ENCODE data around the gene SPATA20.

SPATA20 gene

DNA sequence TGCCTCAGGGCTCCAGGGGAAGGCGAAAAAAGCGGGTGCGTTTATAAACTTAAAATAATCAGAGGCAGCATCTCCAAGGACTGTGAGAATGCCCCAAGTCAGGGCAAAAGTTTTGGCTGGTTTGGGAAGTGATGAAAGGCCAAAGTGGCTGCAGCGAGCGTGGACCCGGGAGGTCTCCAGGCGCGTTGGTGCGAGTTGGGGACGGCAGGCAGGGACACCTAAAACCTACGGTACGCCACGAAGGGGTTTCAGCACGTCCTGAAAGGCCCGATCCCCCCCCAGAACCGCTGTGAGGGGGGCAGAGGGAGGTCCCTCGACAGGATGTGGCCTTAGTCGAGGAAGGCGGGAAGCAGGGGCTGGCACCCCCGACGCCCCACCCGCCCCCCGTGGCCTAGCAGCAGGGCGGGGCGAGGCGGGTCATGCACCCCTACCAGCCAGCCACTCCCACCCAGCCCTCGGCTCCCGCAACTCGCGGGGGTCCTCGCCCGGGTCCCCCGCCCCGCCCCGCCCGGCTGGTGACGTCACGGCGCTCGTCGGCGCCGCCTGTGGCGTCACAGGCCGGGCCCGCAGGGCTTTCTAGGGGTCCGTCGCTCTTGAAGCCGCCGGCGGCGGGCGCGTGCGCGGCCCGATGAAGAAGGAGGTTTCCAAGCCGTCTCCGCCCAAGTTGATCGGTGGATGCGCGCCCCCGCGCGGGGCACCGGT, 39.0 kb upstream of the SPATA20 start, which contains the start of gene MYCBPAP:
MYCBPAP (plus strand) TSS at position 569 of the 702 bp plus-strand sequence. CDS start 236 bp downstream, outside the sequence.
- Histone ChIP-seq H4K91ac (ENCODE audit: low read depth, low read length) (peak within 1 kb of the TSS; percentile 91), H4K8ac (ENCODE audit: low read depth, low read length) (peak within 1 kb of the TSS; percentile 100), H3K9me3 (ENCODE audit: insufficient read depth, low read depth, low read length) (no peaks in the 10 kb centered on the region), H3K79me2 (ENCODE audit: control insufficient read depth, insufficient read depth, low read length, poor library complexity) (peaks cover 5% of the 10 kb centered on the region), H2BK12ac (ENCODE audit: low read length) (peak within 1 kb of the TSS; percentile 73), H3K4me3 (ENCODE audit: low read depth, low read length) (peak within 1 kb of the TSS; percentile 77), H2BK120ac (ENCODE audit: insufficient read depth, low read length, poor library complexity) (peak within 1 kb of the TSS; percentile 90), H2AK5ac (ENCODE audit: low read length) (peak within 1 kb of the TSS; percentile 76), H3K14ac (ENCODE audit: low read length) (peak within 1 kb of the TSS; percentile 96), H3K4ac (ENCODE audit: low read depth, low read length) (peak within 1 kb of the TSS; percentile 88), H2BK5ac (ENCODE audit: low read depth, low read length, poor library complexity) (peak within 1 kb of the TSS; percentile 39), H3K27ac (ENCODE audit: low read depth, low read length) (no peak within 1 kb of the TSS), H3K4me2 (ENCODE audit: low read length) (peak within 1 kb of the TSS; percentile 89), H3K18ac (ENCODE audit: low read length) (peak within 1 kb of the TSS; percentile 94), H3K79me1 (ENCODE audit: low read length) (peaks cover 13% of the 10 kb centered on the region), H3K4me1 (ENCODE audit: control insufficient read depth in 1 of 2, insufficient read depth in 2 of 2, low read length in 2 of 2) (peaks cover 16 to 18% of the 10 kb centered on the region in 2 experiments), H3K23ac (ENCODE audit: low read length) (no peak within 1 kb of the TSS), H3K27me3 (ENCODE audit: insufficient read depth, low read length) (no peaks in the 10 kb centered on the region), H3K9ac (ENCODE audit: low read length) (peak within 1 kb of the TSS; percentile 37), H4K12ac (ENCODE audit: low read depth, low read length) (peak within 1 kb of the TSS; percentile 97), H2AFZ (ENCODE audit: insufficient read depth, low read length, poor library complexity) (peak within 1 kb of the TSS; percentile 99), H3K36me3 (ENCODE audit: control insufficient read depth in 1 of 2, insufficient read depth in 2 of 2, low read length in 2 of 2) (no peaks in the 10 kb centered on the region)
- no CpG with 5 or more reads among the region's 66 CpGs for WGBS (ENCODE audit: extremely low coverage, insufficient coverage, insufficient read length)
- peak; percentile 26 to 58 for DNase-seq

DNA sequence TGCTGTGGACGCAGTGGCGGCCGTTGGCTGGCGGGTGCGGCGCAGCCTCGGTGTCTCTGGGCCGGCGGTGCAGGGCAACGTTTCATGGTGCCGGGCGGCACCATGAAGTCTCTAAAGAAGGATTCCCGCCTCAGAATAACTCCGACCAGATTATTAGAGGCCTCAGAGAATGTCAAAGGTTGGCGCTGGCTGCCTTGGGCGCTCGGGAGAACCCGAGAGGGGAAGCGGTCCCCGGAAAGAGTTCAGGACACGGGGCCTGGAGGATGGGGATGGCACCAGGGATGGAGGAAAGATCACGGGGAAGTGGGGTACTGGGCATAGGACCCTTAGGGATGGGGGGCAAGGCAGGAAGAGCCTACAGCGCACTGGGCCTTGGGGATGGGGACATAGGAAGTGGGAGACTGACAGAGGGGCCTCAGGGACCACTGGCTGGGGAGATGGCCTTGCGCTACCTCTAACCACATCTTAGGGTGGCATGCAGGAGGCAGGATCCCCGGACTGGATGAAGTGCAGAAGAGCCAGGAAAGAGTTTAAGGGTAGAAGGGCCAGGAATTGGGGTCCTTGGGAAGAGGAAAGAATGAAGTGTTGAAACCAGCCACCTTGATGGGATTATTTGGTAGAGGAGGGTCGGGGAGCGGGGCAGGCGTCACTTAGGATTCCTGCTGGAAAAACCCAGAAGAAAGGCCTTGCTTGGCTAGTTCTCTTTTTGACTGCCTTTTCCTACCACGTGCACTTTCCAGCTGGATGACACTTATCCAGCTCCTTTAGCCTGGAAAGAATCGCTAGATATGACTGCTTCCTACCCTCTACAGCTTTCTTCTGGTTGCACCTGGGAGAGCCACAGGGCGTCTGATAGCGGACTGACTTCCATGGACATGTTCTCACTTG, 38.2 kb upstream of the SPATA20 start:
- Histone ChIP-seq H3K9me3 (ENCODE audit: insufficient read depth, low read depth, low read length) (no peaks in the 10 kb centered on the region), H3K79me1 (ENCODE audit: low read length) (peaks cover 15% of the 10 kb centered on the region), H2AFZ (ENCODE audit: insufficient read depth, low read length, poor library complexity) (peak overlapping the region; percentile 99), H4K12ac (ENCODE audit: low read depth, low read length) (peak overlapping the region; percentile 4), H2BK12ac (ENCODE audit: low read length) (peak overlapping the region; percentile 26), H3K9ac (ENCODE audit: low read length) (peak overlapping the region; percentile 37), H2BK5ac (ENCODE audit: low read depth, low read length, poor library complexity) (peak overlapping the region; percentile 39), H3K4me1 (ENCODE audit: control insufficient read depth in 1 of 2, insufficient read depth in 2 of 2, low read length in 2 of 2) (peaks cover 16 to 18% of the 10 kb centered on the region in 2 experiments), H3K27ac (ENCODE audit: low read depth, low read length) (no peak overlapping the region), H3K14ac (ENCODE audit: low read length) (peak overlapping the region; percentile 10), H3K23ac (ENCODE audit: low read length) (no peak overlapping the region), H3K4me2 (ENCODE audit: low read length) (peak overlapping the region; percentile 89), H2AK5ac (ENCODE audit: low read length) (peak overlapping the region; percentile 34), H3K79me2 (ENCODE audit: control insufficient read depth, insufficient read depth, low read length, poor library complexity) (peaks cover 5% of the 10 kb centered on the region), H2BK120ac (ENCODE audit: insufficient read depth, low read length, poor library complexity) (peak overlapping the region; percentile 90), H3K36me3 (ENCODE audit: control insufficient read depth in 1 of 2, insufficient read depth in 2 of 2, low read length in 2 of 2) (no peaks in the 10 kb centered on the region), H3K4ac (ENCODE audit: low read depth, low read length) (peak overlapping the region; percentile 32), H4K91ac (ENCODE audit: low read depth, low read length) (peak overlapping the region; percentile 11), H3K18ac (ENCODE audit: low read length) (peak overlapping the region; percentile 38), H3K4me3 (ENCODE audit: low read depth, low read length) (peak overlapping the region; percentile 77), H4K8ac (ENCODE audit: low read depth, low read length) (peak overlapping the region; percentile 63), H3K27me3 (ENCODE audit: insufficient read depth, low read length) (no peaks in the 10 kb centered on the region)
- no CpG with 5 or more reads among the region's 32 CpGs for WGBS (ENCODE audit: extremely low coverage, insufficient coverage, insufficient read length)
- no peak for DNase-seq

DNA sequence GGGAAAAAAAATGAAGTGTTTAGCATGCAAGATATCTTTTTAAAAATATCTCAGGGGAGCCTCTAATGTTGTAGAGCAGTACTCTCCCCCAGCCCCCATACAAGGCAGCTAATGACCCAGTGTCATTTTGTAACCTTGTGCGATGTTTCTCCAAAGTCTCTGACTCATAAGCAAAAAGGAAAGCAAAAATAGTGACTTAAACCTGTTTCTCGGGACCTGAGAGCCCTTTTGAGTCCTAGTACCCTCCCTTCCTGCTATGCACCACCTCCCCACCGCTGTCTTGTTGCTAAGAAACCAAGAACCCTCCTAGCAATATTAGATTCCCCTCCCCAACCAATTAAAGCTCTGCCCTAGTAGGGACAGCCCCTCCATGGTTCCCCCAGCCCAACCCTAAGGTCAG, 35.9 kb upstream of the SPATA20 start:
- Histone ChIP-seq H4K12ac (ENCODE audit: low read depth, low read length) (no peak overlapping the region), H2BK12ac (ENCODE audit: low read length) (no peak overlapping the region), H3K9ac (ENCODE audit: low read length) (no peak overlapping the region), H3K23ac (ENCODE audit: low read length) (no peak overlapping the region), H4K91ac (ENCODE audit: low read depth, low read length) (no peak overlapping the region), H3K4me1 (ENCODE audit: control insufficient read depth in 1 of 2, insufficient read depth in 2 of 2, low read length in 2 of 2) (peaks cover 22 to 26% of the 10 kb centered on the region in 2 experiments), H3K79me1 (ENCODE audit: low read length) (peaks cover 16% of the 10 kb centered on the region), H3K36me3 (ENCODE audit: control insufficient read depth in 1 of 2, insufficient read depth in 2 of 2, low read length in 2 of 2) (no peaks in the 10 kb centered on the region), H2AFZ (ENCODE audit: insufficient read depth, low read length, poor library complexity) (no peak overlapping the region), H2BK120ac (ENCODE audit: insufficient read depth, low read length, poor library complexity) (peak overlapping the region; percentile 75), H3K27ac (ENCODE audit: low read depth, low read length) (peak overlapping the region; percentile 85), H3K79me2 (ENCODE audit: control insufficient read depth, insufficient read depth, low read length, poor library complexity) (peaks cover 5% of the 10 kb centered on the region), H3K4me3 (ENCODE audit: low read depth, low read length) (no peak overlapping the region), H3K4ac (ENCODE audit: low read depth, low read length) (no peak overlapping the region), H3K14ac (ENCODE audit: low read length) (no peak overlapping the region), H2AK5ac (ENCODE audit: low read length) (no peak overlapping the region), H2BK5ac (ENCODE audit: low read depth, low read length, poor library complexity) (peak overlapping the region; percentile 35), H3K4me2 (ENCODE audit: low read length) (peak overlapping the region; percentile 2), H3K27me3 (ENCODE audit: insufficient read depth, low read length) (no peaks in the 10 kb centered on the region), H3K18ac (ENCODE audit: low read length) (no peak overlapping the region), H3K9me3 (ENCODE audit: insufficient read depth, low read depth, low read length) (no peaks in the 10 kb centered on the region), H4K8ac (ENCODE audit: low read depth, low read length) (no peak overlapping the region)
- DNase-seq: peak; percentile 43 to 80
- no CpG with 5 or more reads among the region's 3 CpGs for WGBS (ENCODE audit: extremely low coverage, insufficient coverage, insufficient read length)

DNA sequence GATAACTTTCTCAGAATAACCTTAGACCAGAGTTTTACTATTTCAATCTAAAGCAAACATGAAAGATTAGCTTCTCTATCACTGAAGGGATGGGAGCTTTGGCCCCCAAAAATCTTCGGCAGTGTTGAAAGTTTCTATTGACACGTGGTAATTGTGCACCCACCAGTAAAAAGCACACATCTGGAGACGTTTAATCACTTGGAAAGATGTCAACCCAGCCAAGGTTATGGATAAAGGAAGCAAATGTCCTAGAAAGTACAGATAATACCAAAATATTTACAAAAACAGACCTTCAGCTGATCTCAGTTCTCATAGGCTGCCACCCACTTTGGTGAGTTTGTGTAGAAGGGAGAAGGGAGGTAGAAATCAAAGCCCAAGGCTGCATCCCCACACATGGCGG, 33.5 kb upstream of the SPATA20 start:
- H2BK120ac ChIP-seq (ENCODE audit: insufficient read depth, low read length, poor library complexity): no peak overlapping the region
- no CpG with 5 or more reads among the region's 4 CpGs for WGBS (ENCODE audit: extremely low coverage, insufficient coverage, insufficient read length)

More for the DNA sequence above, 33.5 kb upstream of the SPATA20 start:
- no peak overlapping the region for H2AK5ac ChIP-seq (ENCODE audit: low read length)
- H4K91ac ChIP-seq (ENCODE audit: low read depth, low read length): no peak overlapping the region
- no peak overlapping the region for H3K4me2 ChIP-seq (ENCODE audit: low read length)
- H3K23ac ChIP-seq (ENCODE audit: low read length): no peak overlapping the region
- H3K14ac ChIP-seq (ENCODE audit: low read length): no peak overlapping the region
- no peak overlapping the region for H2AFZ ChIP-seq (ENCODE audit: insufficient read depth, low read length, poor library complexity)
- peaks cover 17% of the 10 kb centered on the region in 2 experiments for H3K4me1 ChIP-seq (ENCODE audit: control insufficient read depth in 1 of 2, insufficient read depth in 2 of 2, low read length in 2 of 2)
- no peaks in the 10 kb centered on the region for H3K27me3 ChIP-seq (ENCODE audit: insufficient read depth, low read length)
- no peak overlapping the region for H2BK12ac ChIP-seq (ENCODE audit: low read length)
- H3K79me2 ChIP-seq (ENCODE audit: control insufficient read depth, insufficient read depth, low read length, poor library complexity): no peaks in the 10 kb centered on the region
- H3K9ac ChIP-seq (ENCODE audit: low read length): no peak overlapping the region
- H3K9me3 ChIP-seq (ENCODE audit: insufficient read depth, low read depth, low read length): no peaks in the 10 kb centered on the region
- DNase-seq: no peak
- no peak overlapping the region for H3K4me3 ChIP-seq (ENCODE audit: low read depth, low read length)
- no peak overlapping the region for H3K27ac ChIP-seq (ENCODE audit: low read depth, low read length)
- H3K18ac ChIP-seq (ENCODE audit: low read length): no peak overlapping the region
- H4K12ac ChIP-seq (ENCODE audit: low read depth, low read length): no peak overlapping the region
- H2BK5ac ChIP-seq (ENCODE audit: low read depth, low read length, poor library complexity): no peak overlapping the region
- H3K79me1 ChIP-seq (ENCODE audit: low read length): peaks cover 7% of the 10 kb centered on the region
- H3K36me3 ChIP-seq (ENCODE audit: control insufficient read depth in 1 of 2, insufficient read depth in 2 of 2, low read length in 2 of 2): no peaks in the 10 kb centered on the region
- H4K8ac ChIP-seq (ENCODE audit: low read depth, low read length): no peak overlapping the region
- no peak overlapping the region for H3K4ac ChIP-seq (ENCODE audit: low read depth, low read length)

Measured in trophoblast cell (in vitro differentiated cells and primary cell).